ENCODE data around the gene SVIL. TPM values are rescaled to one million over a fixed set of nuclear protein-coding genes. Genes with fewer than 3 reads are reported as not detected.

SVIL gene
- total and polyA plus RNA-seq, 2 of the 13 experiments (the other 11 are each of a cell fraction or from before 2014, with no cell fraction given), result 3.9 to 12.1 TPM

- no peaks in the 10 kb centered on the region for H3K27me3 ChIP-seq (ENCODE audit: control insufficient read depth in 1 of 2, insufficient read depth in 2 of 2, low read length in 2 of 2)
- H3K36me3 ChIP-seq (replicated peaks in 1 of 2; ENCODE audit: control insufficient read depth in 1 of 2, insufficient read depth in 2 of 2, low read length in 2 of 2), result peaks cover 7 to 8% of the 10 kb centered on the region in 2 experiments; a peak in 3 of 5 replicates
- H4K20me1 ChIP-seq (ENCODE audit: insufficient read depth, low read length), result no peaks in the 10 kb centered on the region
- no peak for FAIRE-seq
- no peak overlapping the region for H3K4me3 ChIP-seq (replicated peaks in 1 of 3; ENCODE audit: insufficient read depth in 1 of 3, low read depth in 2 of 3, low read length in 3 of 3)
- in situ Hi-C loops (cut with HindIII; ENCODE audit: extremely low pct_ligation_motif_present, low pct_unique_long_range_greater_than_20kb), result no loop called here
- H3K79me2 ChIP-seq (ENCODE audit: insufficient read depth, low read length), result no peaks in the 10 kb centered on the region
- ChIA-PET CTCF (ENCODE audit: low intra/inter-chr PET ratio, low total read pairs) (no interaction called here), POLR2A (no interaction called here)
- DNase-seq (ENCODE audit: low spot score), result no peak
- H3K27ac ChIP-seq (ENCODE audit: extremely low read length, insufficient read depth, low read length), result no peak overlapping the region
- BruUV-seq (replicated peaks), result no TSS peak
- no peak overlapping the region for H2AFZ ChIP-seq (ENCODE audit: low read length)
- no peaks in the 10 kb centered on the region for H3K4me1 ChIP-seq (ENCODE audit: insufficient read depth, low read length)
- H3K4me2 ChIP-seq (ENCODE audit: low read depth, low read length), result no peak overlapping the region
- WGBS (ENCODE audit: low lambda C conversion rate), result 73% methylated on average over 1 of the region's 1 CpG
- no peak for ATAC-seq
- no peak overlapping the region for H3K9ac ChIP-seq (ENCODE audit: insufficient read depth, low read depth, low read length)
- intact Hi-C loops (cut with micrococcal nuclease; ENCODE audit: unreplicated experiment), result no loop called here
- TF ChIP-seq RXRB (CRISPR knock-in tag; IDR thresholded peaks at IDR 0.05; ENCODE audit: borderline replicate concordance) (no peak), ATF1 (CRISPR knock-in tag; IDR thresholded peaks at IDR 0.05) (no peak), HOXA7 (CRISPR knock-in tag; IDR thresholded peaks at IDR 0.05) (no peak)
- no peaks in the 10 kb centered on the region for H3K9me3 ChIP-seq (ENCODE audit: low read length)
Measured at GRCh38 chr10:29471544-29471859, 163.3 kb downstream of the SVIL start.

GRCh38 chr10:29470843-29471543 lies 163.8 kb downstream of the SVIL start:
- intact Hi-C loops (cut with micrococcal nuclease; ENCODE audit: unreplicated experiment) (no loop called here), in situ Hi-C loops (cut with HindIII; ENCODE audit: extremely low pct_ligation_motif_present, low pct_unique_long_range_greater_than_20kb) (no loop called here)
- H3K27me3 ChIP-seq (ENCODE audit: control insufficient read depth in 1 of 2, insufficient read depth in 2 of 2, low read length in 2 of 2), result no peaks in the 10 kb centered on the region
- H3K9ac ChIP-seq (ENCODE audit: insufficient read depth, low read depth, low read length), result no peak overlapping the region
- H3K9me3 ChIP-seq (ENCODE audit: low read length), result no peaks in the 10 kb centered on the region
- H3K79me2 ChIP-seq (ENCODE audit: insufficient read depth, low read length), result no peaks in the 10 kb centered on the region
- no peak for DNase-seq (ENCODE audit: low spot score)
- ChIA-PET POLR2A (no interaction called here), CTCF (ENCODE audit: low intra/inter-chr PET ratio, low total read pairs) (no interaction called here)
- no peaks in the 10 kb centered on the region for H3K4me1 ChIP-seq (ENCODE audit: insufficient read depth, low read length)
- TF ChIP-seq PAWR (CRISPR knock-in tag; IDR thresholded peaks at IDR 0.05; ENCODE audit: borderline replicate concordance), result no peak
- no peak for TF ChIP-seq ISL2 (CRISPR knock-in tag; IDR thresholded peaks at IDR 0.05)
- H3K4me2 ChIP-seq (ENCODE audit: low read depth, low read length), result no peak overlapping the region
- peaks cover 7 to 8% of the 10 kb centered on the region in 2 experiments; a peak in 3 of 5 replicates for H3K36me3 ChIP-seq (replicated peaks in 1 of 2; ENCODE audit: control insufficient read depth in 1 of 2, insufficient read depth in 2 of 2, low read length in 2 of 2)
- no TSS peak for BruUV-seq (replicated peaks)
- H2AFZ ChIP-seq (ENCODE audit: low read length), result no peak overlapping the region
- no peak for ATAC-seq
- WGBS (ENCODE audit: low lambda C conversion rate), result 88% methylated on average over 14 of the region's 14 CpGs
- H3K27ac ChIP-seq (ENCODE audit: extremely low read length, insufficient read depth, low read length), result no peak overlapping the region
- H4K20me1 ChIP-seq (ENCODE audit: insufficient read depth, low read length), result no peaks in the 10 kb centered on the region
- H3K4me3 ChIP-seq (replicated peaks in 1 of 3; ENCODE audit: insufficient read depth in 1 of 3, low read depth in 2 of 3, low read length in 3 of 3), result no peak overlapping the region
- no peak for FAIRE-seq
